ENCODE measurements around the gene ASCL4. TPM values are rescaled to one million over a fixed set of nuclear protein-coding genes. Genes with fewer than 3 reads are reported as not detected.

ASCL4 gene
- total RNA-seq, 1 experiment from 2014 or later = not detected

- no peak overlapping the region for H3K4me3 Mint-ChIP-seq
Observed at GRCh38 chr12:107788281-107788680, 13.8 kb downstream of the ASCL4 start.

More at GRCh38 chr12:107788281-107788680, 13.8 kb downstream of the ASCL4 start:
- no peak for TF ChIP-seq CTCF (conservative IDR thresholded peaks at IDR 0.05)
- H3K4me1 ChIP-seq (ENCODE audit: insufficient read depth, low read length) = no peaks in the 10 kb centered on the region
- Mint-ChIP-seq H3K27ac (no peak overlapping the region), H3K36me3 (ENCODE audit: insufficient read depth in 1 of 3, low read depth in 3 of 3) (peaks cover 0 to 3% (median 2%) of the 10 kb centered on the region in 3 experiments; a peak in 3 of 7 replicates), H3K4me1 (peaks cover 10 to 15% of the 10 kb centered on the region in 2 experiments), H3K9me3 (peaks cover 12 to 22% of the 10 kb centered on the region in 2 experiments; a peak in 4 of 5 replicates), H3K27me3 (ENCODE audit: low read depth) (peaks cover 16% of the 10 kb centered on the region)
- no peak overlapping the region for H4K5ac ChIP-seq (ENCODE audit: insufficient read length, low read depth, low read length)
- no peak overlapping the region for H2AK5ac ChIP-seq (ENCODE audit: insufficient read length, low read length)
- no peak overlapping the region for H3K4me2 ChIP-seq (ENCODE audit: insufficient read depth, insufficient read length, low read length)
- no peak overlapping the region for H2BK20ac ChIP-seq (ENCODE audit: low read depth, low read length, poor library complexity, severe bottlenecking)
- no peaks in the 10 kb centered on the region for H3K23me2 ChIP-seq (ENCODE audit: insufficient read length, low read depth, low read length, poor library complexity, severe bottlenecking)
- no peak for DNase-seq
- H4K91ac ChIP-seq (ENCODE audit: insufficient read length, low read depth, low read length) = no peak overlapping the region
- no peak overlapping the region for H3K23ac ChIP-seq (ENCODE audit: insufficient read length, low read depth, low read length)
- no peak overlapping the region for H3T11ph ChIP-seq (ENCODE audit: low read length)
- H3K9me3 ChIP-seq (ENCODE audit: control insufficient read depth, low read depth, low read length) = no peaks in the 10 kb centered on the region
- H3K27ac ChIP-seq (ENCODE audit: insufficient read length, low read depth, low read length) = no peak overlapping the region
- no peak overlapping the region for H3K9ac ChIP-seq (ENCODE audit: extremely low read depth, insufficient read length, low read length)
- H3K4ac ChIP-seq (ENCODE audit: low read depth, low read length) = no peak overlapping the region
- no peaks in the 10 kb centered on the region for H4K20me1 ChIP-seq (ENCODE audit: control insufficient read depth, insufficient read depth, insufficient read length)
- no peak overlapping the region for H2BK15ac ChIP-seq (ENCODE audit: low read depth, low read length)
- no peaks in the 10 kb centered on the region for H3K79me1 ChIP-seq (ENCODE audit: insufficient read depth, low read depth, low read length, poor library complexity, severe bottlenecking)
- no peak overlapping the region for H2BK5ac ChIP-seq (ENCODE audit: insufficient read length, low read length)
- no peaks in the 10 kb centered on the region for H3K27me3 ChIP-seq (ENCODE audit: insufficient read depth, low read length)
- H3K14ac ChIP-seq (ENCODE audit: insufficient read depth, low read length) = no peak overlapping the region
- no peak overlapping the region for H2AFZ ChIP-seq (ENCODE audit: low read length)
- no CpG with 5 or more reads among the region's 2 CpGs for WGBS (ENCODE audit: extremely low coverage, insufficient read length, low lambda C conversion rate)
- no peak overlapping the region for H3K56ac ChIP-seq (ENCODE audit: insufficient read length, low read depth, low read length)
- H2BK120ac ChIP-seq (ENCODE audit: low read depth, low read length, poor library complexity, severe bottlenecking) = no peak overlapping the region
- H4K8ac ChIP-seq (replicated peaks; ENCODE audit: insufficient read length, low read depth, low read length) = no peak overlapping the region
- no peaks in the 10 kb centered on the region for H3K79me2 ChIP-seq (ENCODE audit: insufficient read depth, low read length)
- H2BK12ac ChIP-seq (ENCODE audit: insufficient read length, low read depth, low read length) = no peak overlapping the region
- no peak overlapping the region for H3K18ac ChIP-seq (ENCODE audit: insufficient read length, low read depth, low read length)

All from H9 (cell line).